Measurements from ENCODE around the gene WRNIP1. TPM values are rescaled to one million over a fixed set of nuclear protein-coding genes. Genes with fewer than 3 reads are reported as not detected.
A peak's percentile ranks its signal among the peaks of the same experiment; 100 is the strongest.

The WRNIP1 gene
- total and polyA plus RNA-seq, 2 of the 4 experiments (the other 2 are of a cell fraction), result 43.7 to 47.1 TPM

DNA sequence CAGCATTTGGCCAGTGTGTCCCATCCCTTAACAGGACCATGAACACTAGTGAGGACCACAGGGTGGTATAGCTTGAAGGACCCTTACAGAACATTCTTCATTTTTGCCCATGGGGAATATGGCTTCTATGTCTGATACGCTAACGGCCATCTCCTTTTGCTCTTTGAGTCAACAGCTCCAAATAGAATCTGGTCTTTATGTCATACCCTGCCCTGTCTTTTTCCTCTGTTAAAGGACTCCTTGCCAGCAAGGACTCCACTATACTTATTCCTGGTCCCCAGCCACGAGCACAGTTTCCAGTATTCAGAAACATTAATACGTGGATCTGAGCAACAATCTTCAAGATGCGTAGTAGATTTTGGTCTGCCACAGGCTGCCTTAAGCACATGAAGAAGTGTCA lies 53.9 kb downstream of the WRNIP1 start:
- TF ChIP-seq CTCF (conservative IDR thresholded peaks at IDR 0.05; ENCODE audit: low read depth, low read length) (no peak), MAFK (IDR thresholded peaks at IDR 0.05; ENCODE audit: low read depth, low read length) (no peak), MAZ (IDR thresholded peaks at IDR 0.05; ENCODE audit: borderline replicate concordance, low read depth, low read length) (no peak), RFX5 (IDR thresholded peaks at IDR 0.05; ENCODE audit: low read depth, low read length) (no peak), SMC3 (IDR thresholded peaks at IDR 0.05; ENCODE audit: low read depth, low read length) (no peak), RCOR1 (IDR thresholded peaks at IDR 0.05; ENCODE audit: insufficient replicate concordance, low read length) (no peak), CHD1 (IDR thresholded peaks at IDR 0.05; ENCODE audit: low read depth, low read length) (no peak), CEBPB (IDR thresholded peaks at IDR 0.05; ENCODE audit: low read depth, low read length) (no peak), POLR2A (IDR thresholded peaks at IDR 0.05; ENCODE audit: low read depth, low read length) (no peak), ELK1 (IDR thresholded peaks at IDR 0.05; ENCODE audit: borderline replicate concordance, low read depth, low read length) (no peak), FOS (IDR thresholded peaks at IDR 0.05; ENCODE audit: low read depth, low read length) (no peak), MXI1 (IDR thresholded peaks at IDR 0.05; ENCODE audit: borderline replicate concordance, low read depth, low read length) (no peak), BHLHE40 (IDR thresholded peaks at IDR 0.05; ENCODE audit: low read depth, low read length) (no peak), RAD21 (IDR thresholded peaks at IDR 0.05; ENCODE audit: low read length) (no peak), NFE2L2 (IDR thresholded peaks at IDR 0.05; ENCODE audit: low read depth, low read length) (no peak), USF2 (IDR thresholded peaks at IDR 0.05; ENCODE audit: low read depth, low read length) (no peak)
- Histone ChIP-seq H2AK5ac (ENCODE audit: low read depth, low read length) (peak overlapping the region; percentile 78), H4K91ac (ENCODE audit: insufficient read depth, low read depth, low read length) (no peak overlapping the region; the same call in 1 of the 2 replicates), H3K9me3 (ENCODE audit: control insufficient read depth, insufficient read depth, low read length) (no peaks in the 10 kb centered on the region), H3K4me1 (ENCODE audit: control insufficient read depth, insufficient read depth, low read length) (peaks cover 8% of the 10 kb centered on the region), H3K36me3 (ENCODE audit: control insufficient read depth, insufficient read depth, low read length) (no peaks in the 10 kb centered on the region), H2AK9ac (replicated peaks; ENCODE audit: low read depth, low read length, poor library complexity) (peak overlapping the region; percentile 66), H3K9ac (ENCODE audit: low read depth, low read length) (no peak overlapping the region), H3K4me2 (ENCODE audit: low read depth, low read length) (no peak overlapping the region; the same call in 1 of the 2 replicates), H2AFZ (replicated peaks; ENCODE audit: low read length, poor library complexity) (no peak overlapping the region), H3K4ac (ENCODE audit: low read depth, low read length) (peak overlapping the region; percentile 46; the same call in 1 of the 2 replicates), H4K5ac (ENCODE audit: low read depth, low read length) (no peak overlapping the region), H3K27ac (ENCODE audit: insufficient read depth, low read length) (no peak overlapping the region), H2BK15ac (ENCODE audit: low read depth, low read length) (peak overlapping the region; percentile 47; the same call in 2 of the 3 replicates), H2BK20ac (ENCODE audit: low read depth, low read length) (no peak overlapping the region; the same call in 1 of the 2 replicates), H3K56ac (ENCODE audit: extremely low read depth, insufficient read depth, low read length) (no peak overlapping the region), H3K27me3 (ENCODE audit: control insufficient read depth, insufficient read depth, low read length) (no peaks in the 10 kb centered on the region), H2BK120ac (ENCODE audit: low read depth, low read length) (peak overlapping the region; percentile 25; the same call in 1 of the 2 replicates), H3K14ac (replicated peaks; ENCODE audit: low read depth, low read length) (peak overlapping the region; percentile 87), H3K9me1 (ENCODE audit: insufficient read depth, low read length) (peaks cover 8% of the 10 kb centered on the region), H4K8ac (ENCODE audit: low read depth in 2 of 2, low read length in 2 of 2) (peak overlapping the region; percentile 14 to 46; a peak in 3 of 4 replicates), H3K18ac (ENCODE audit: low read depth, low read length) (no peak overlapping the region), H3K4me3 (ENCODE audit: insufficient read depth, low read depth, low read length) (no peak overlapping the region), H2BK5ac (ENCODE audit: low read depth, low read length, poor library complexity, severe bottlenecking) (no peak overlapping the region), H3K23ac (ENCODE audit: low read depth, low read length) (peak overlapping the region; percentile 34; the same call in 1 of the 2 replicates), H3K79me1 (ENCODE audit: low read depth in 1 of 2, low read length in 2 of 2) (peaks cover 5 to 13% of the 10 kb centered on the region in 2 experiments; a peak in 3 of 4 replicates), H4K20me1 (ENCODE audit: insufficient read depth, low read length) (no peaks in the 10 kb centered on the region)
- 100% methylated on average over 1 of the region's 5 CpGs; no CpG with 5 or more reads in 1 of the 2 experiments for WGBS, 2 experiments (ENCODE audit: extremely low coverage in 2 of 2, insufficient read length in 1 of 2)
- POLR2A ChIA-PET (ENCODE audit: unreplicated experiment), result interaction anchor here (0.7 kb wide), 1 partner anchor 22 kb away, joined by 3 read pairs; the partner anchor contains the start of gene SERPINB1
- no TSS peak for BruUV-seq (replicated peaks)
- ATAC-seq (ENCODE audit: low read depth), result no peak
- intact Hi-C loops (cut with micrococcal nuclease) (no loop called here), dilution Hi-C loops (cut with HindIII; ENCODE audit: low sequenced_read_pairs, unreplicated experiment) (no loop called here), in situ Hi-C loops (cut with MboI; ENCODE audit: low sequenced_read_pairs) (no loop called here)
- DNase-seq, result no peak
- CTCF ChIA-PET, result interaction anchor here (0.8 kb wide), 1 partner anchor 27 kb away, joined by 3 read pairs; no protein-coding TSS in a partner anchor

All from IMR-90 (cell line).